CD4-positive, alpha-beta T cell treated with Interleukin-15 for 4 hours (primary cell): Measurements from ENCODE around the gene TMEM35A.
"Not testable (repeated sequence)": the region's sequence is repeated elsewhere in the genome, so short reads cannot be mapped to it uniquely, and the experiment has no call there.

Source experiments
- DNase-seq: peaks from one replicate; pipeline ENCODE4 v3.0.0-alpha.2; 2020; ENCODE audit warnings: low spot score

The TMEM35A gene, protein sequence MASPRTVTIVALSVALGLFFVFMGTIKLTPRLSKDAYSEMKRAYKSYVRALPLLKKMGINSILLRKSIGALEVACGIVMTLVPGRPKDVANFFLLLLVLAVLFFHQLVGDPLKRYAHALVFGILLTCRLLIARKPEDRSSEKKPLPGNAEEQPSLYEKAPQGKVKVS

DNA sequence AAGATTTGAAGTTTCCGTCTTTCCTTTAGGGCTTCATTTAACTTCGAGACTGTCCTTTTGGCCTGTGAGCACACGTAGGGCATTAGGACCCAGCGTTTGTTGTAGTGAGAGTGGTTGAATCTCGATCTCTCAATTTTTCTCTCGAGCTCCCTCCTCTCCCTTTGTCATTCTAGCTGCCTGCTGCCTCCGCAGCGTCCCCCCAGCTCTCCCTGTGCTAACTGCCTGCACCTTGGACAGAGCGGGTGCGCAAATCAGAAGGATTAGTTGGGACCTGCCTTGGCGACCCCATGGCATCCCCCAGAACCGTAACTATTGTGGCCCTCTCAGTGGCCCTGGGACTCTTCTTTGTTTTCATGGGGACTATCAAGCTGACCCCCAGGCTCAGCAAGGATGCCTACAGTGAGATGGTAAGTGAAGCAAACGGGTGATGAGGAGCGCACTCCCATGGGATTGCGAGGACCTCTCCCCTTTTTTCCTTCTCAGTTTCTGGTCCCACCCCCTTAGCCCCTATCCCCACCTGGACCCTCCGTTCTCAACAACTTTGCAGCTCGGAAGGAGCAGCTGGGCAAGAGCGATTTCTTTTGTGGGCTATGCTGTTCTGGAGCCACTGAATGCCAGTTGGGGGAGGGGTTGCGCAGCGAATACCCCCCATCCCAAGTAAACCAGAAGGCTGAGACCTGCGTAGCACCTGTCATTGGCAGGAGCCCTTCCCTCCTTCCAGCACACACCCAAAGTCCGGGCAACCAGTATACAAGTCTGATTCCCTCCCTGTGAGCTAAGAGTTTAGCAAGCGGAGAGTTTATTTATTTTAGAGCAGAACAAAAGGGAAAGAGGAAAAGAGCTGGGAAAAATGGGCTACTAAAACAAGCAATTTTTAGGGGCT is at the start of gene TMEM35A:
Gene TMEM35A (plus strand): TSS at position 164 of the 883 bp plus-strand sequence. CDS start 124 bp downstream, at position 288.
- DNase-seq, result no peak

DNA sequence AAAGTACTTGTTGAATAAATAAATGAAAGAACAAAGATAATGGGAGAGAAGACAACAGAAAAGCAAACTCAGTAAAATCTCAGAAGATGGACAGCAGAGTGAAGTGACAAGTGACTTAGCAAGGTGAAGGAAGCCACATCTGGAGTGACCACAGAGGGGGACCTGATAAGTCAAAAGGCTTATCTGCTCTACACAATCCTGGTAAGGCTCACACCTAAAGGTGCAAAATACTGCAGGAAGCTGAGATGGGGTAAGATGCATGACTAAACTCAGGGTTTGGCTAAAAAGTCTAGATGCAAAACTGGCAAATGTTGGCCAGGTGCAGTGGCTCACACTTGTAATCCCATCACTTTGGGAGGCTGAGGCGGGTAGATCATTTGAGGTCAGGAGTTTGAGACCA is 49.0 kb upstream of the TMEM35A start:
- DNase-seq, result no peak

DNA sequence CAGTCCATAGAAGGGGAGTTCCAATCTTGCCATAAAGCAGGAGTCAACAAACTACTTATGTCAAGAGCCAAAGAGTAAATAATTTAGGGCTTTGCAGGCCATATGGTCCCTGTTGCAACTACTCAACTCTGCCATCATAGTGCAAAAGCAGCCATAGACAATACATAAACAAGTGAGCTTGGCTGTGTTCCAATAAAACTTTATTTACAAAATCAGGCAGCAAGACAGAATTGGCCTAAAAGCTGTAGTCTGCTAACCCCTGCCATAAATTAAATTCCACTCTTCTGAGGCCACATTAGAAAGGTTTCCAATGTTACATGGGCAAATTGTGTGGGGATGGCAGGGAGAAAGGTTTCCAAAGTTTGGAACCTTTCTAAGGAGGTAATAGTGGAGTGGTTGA is 41.4 kb upstream of the TMEM35A start:
- DNase-seq, result no peak

DNA sequence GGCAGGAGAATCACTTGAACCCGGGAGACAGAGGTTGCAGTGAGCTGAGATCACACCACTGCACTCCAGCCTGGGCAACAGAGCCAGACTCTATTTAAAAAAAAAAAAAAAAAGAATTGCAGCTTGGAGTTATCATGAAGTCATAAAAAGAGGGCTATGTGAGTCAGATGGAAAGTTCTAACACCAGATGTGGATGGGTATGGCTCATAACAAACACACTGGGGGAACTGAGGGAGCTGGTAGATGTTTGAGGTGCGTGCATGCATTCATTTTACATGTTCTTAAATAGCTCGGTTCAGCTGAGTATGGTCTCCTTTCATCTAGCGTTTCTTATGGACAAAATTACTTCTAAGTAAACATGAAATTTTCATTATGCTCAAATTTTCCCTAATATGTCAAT is 38.5 kb upstream of the TMEM35A start:
- no peak for DNase-seq

DNA sequence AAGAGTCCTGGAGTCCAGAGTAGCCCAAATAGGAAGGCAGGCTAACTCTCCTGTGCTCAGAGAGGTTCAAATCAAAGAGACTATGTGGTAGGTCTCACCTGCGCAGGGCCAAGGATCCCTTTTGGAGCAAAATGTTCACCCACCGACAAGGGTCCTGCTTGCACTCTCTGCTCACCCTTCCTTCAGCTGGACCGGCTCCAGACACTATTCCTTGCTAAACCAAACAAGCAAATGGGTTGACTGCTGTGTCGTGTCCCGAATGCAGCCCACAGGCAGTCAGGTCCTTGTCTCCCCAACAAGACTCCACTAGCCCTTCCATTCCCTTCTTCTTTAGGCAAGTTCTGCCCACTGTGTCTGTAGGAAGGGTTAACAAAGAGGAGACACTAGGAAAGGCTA is 27.5 kb upstream of the TMEM35A start:
- no peak for DNase-seq

DNA sequence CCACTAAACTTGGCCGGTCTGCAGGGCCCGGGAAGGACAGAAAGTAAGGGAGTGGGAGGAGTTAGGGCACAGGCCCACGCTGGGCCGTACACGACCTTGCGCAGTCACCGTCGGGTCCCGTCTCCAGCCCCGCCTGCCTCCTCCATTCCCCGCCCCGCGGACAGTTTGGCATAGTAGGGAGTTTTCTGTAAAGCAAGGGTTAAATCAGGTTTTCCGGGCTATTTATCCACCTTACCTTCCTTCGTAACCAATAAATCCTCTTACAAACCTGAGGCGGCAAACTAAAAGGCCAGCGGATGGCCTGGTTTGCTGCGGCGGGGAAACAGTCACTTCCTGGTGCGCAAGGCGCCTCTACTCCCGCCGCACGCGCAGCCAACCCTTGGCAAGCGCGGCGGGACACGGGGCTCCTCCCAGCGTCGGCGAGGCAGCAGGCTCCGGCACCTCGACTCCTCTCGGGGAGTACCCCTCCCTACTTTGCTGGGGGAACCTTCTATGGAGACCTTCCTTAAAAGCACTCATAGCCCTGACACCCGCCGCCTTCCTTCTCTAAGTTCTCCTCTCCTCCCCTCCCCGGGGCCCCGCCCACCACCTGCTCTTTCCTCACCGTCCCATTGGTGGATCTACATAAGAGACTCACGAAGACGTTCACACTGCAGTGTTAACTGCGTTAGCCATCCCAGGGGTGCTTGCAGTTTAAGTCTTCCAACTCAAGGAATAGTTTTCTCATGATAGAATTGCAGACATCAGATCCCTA is 27.0 kb upstream of the TMEM35A start, which contains the start of gene TRMT2B:
Gene TRMT2B (minus strand): TSS at position 563 of the 754 bp plus-strand sequence. CDS start 9,822 bp downstream, outside the sequence.
- peak; percentile 81 for DNase-seq

DNA sequence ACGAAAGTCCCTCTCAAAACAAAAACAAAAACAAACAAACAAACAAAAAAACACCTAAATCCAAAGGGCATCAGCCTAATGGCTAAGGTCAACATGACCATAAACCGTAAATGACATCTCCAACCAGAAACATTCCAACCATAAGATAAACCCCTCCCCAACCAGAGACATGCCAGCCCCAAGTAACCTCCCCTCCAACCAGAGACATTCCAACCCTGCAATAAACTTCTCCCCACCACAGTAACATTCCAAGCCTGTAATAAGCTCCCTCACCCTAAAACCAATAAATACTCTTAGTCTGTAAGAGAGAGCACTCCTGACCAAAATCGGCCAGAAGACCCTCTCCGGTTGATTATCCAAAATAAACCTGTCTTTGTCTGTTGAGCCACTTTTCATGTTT is 22.1 kb upstream of the TMEM35A start:
- DNase-seq, result not testable (repeated sequence)

DNA sequence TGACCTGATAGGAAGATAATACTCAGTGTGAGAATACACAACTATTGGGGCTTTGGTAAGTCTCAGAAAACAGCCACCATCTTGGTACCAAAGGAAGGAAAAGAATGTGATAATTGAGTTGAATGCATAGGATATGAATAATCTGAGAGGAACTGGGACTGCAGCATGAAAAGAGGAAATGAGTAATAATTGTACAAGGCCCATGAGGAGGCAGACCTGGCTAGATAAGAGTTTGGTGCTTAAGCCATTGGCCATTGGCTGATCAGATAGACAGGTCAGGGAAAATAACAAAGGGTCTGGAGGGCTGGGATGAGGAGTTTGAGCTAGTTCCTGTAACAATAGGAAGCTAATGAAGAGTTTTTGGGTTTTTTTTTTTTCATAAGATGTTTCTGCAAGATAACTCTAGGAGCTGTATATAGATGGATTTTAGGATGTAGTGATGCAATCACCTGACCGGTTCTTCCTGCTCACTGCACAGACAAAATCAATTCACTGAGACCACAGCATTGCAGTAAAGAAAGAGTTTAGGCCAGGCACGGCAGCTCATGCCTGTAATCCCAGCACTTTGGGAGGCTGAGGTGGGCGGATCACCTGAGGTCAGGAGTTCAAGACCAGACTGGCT is 21.5 kb upstream of the TMEM35A start:
- DNase-seq, result no peak

DNA sequence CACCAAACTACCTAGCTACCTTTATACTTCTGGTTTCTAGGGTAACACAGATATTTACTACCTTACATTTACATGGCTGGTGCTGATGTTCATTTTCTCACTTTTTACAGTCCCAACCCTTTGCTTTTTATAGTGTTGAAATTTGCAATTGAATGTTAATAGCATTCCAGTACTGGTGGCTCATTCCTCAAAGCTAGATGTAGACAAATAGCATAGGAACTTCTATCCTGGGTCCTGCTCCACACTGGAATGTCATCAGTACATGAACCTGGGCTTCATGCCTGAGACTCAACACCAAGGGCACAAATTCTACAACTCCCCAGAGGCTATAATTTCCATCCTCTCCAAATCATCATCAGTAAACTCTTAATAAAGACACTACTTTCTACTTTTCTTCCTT is 16.5 kb upstream of the TMEM35A start:
- no peak for DNase-seq

DNA sequence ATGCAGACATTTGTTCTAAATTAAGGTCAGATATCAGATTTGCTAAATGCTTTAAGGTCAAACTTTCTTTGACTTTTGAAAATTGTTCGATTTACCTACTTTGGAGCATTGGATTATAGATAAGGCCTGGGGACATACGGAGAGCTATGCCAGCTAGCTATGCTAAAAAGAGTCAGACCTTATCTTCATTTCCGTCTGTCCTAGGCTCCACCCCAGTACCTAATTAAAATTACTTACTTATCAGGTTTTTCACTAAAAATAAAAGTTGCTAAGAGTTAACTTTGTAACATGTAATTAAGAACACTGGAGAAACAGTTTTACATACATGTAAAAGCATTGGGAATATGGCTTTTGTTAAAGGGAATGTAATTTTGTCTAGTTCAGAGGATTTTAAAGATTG is 7.1 kb upstream of the TMEM35A start:
- DNase-seq, result no peak

DNA sequence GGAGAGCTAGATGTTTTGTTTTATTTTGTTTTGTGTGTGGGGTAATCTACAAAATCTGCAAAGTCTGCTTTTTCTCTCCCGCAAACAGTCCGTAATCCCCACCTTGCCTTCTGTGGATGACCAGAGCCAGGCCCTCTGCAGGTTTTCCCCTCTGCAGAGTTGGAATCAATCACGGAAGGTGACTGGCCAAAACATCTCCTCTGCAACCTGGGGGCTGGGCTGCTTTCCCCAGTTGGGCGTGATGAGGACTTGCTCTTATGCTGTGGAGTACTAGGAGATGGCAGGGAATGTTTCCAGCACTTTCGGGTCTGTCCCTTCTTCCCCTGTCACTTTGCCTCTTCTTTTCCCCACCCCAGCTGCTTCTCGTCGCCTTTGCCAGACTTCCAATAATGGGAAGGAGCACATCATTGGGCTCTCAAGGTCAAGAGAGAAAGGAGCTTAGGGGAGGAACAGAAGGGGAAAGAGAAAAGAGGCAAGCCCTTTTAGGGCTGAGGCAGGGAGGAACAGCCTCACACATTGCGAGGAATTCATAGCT is 1.1 kb downstream of the TMEM35A start:
- no peak for DNase-seq

DNA sequence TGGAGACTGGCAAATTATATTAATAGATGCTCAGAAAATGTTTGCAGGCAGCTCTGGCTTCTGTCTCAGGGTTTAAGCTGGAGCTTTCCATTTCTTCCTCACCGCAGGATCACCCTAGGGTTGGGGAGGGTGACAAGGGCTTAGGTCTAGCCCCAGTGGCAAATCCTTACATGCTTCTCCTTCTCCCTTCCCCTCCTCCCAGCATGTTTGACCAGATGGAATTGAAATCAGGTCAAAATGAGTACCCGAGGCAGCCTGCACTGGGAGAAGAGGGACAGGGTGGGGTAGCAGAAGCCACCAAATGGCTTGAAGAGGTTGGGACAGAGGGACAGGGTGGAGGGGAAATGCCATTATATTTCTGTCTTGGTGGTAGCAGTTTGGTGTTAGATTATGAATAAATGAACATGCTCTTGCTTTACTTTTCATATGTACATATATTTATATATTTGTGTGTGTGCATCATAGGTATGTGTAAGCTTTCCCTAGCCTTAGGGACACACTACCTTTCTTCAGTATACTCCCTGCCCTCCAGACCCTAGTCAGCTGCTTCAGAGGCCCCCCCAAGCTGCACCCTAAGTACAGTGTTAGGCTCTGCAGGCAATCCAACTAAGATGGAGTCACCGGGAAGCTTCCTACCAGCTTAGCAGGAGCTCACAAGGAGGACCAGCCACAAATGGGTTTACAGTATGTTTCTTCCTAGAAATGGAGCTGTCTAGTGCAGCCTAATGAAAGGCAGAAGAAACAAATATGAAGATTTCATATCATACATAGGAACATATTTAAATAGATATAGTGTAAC is 1.8 kb downstream of the TMEM35A start:
- DNase-seq, result no peak

DNA sequence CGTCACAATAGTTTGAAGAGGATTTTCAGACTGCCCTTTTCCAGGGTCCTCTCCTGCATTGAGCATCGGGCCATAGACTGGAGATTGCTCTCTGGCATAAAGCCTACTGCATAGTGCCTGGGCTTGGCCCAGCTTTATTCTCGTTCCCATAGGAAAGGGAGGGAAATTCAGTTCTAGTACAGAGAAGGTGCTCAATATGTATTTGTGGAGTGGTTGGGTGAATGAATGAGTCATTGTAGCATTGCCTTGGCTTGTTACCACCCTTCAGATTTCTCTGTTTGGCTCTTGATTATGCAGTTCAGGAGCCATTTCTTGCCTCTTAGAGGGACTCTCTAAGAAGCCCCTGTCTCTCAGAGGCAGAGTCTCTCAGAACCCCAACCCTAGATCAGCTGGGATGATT is 2.6 kb downstream of the TMEM35A start:
- no peak for DNase-seq

DNA sequence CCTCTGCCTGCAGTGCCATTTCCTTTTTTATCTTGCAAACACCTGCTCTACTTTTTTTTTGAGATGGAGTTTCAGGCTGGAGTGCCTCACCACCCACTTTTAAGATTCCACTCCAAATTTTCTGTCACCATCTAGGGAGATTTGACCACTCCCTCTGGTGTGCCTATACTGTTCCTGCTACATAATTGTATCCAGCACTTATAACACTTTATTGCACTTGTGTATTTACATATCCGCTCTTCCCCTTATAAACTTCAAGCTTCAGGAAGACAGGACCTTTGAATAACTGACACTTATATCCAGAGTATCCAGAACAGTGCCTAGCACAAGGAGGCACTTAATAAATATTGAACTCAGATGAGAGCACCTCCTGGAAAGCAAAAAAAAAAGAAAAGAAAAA is 13.1 kb downstream of the TMEM35A start:
- DNase-seq, result no peak

DNA sequence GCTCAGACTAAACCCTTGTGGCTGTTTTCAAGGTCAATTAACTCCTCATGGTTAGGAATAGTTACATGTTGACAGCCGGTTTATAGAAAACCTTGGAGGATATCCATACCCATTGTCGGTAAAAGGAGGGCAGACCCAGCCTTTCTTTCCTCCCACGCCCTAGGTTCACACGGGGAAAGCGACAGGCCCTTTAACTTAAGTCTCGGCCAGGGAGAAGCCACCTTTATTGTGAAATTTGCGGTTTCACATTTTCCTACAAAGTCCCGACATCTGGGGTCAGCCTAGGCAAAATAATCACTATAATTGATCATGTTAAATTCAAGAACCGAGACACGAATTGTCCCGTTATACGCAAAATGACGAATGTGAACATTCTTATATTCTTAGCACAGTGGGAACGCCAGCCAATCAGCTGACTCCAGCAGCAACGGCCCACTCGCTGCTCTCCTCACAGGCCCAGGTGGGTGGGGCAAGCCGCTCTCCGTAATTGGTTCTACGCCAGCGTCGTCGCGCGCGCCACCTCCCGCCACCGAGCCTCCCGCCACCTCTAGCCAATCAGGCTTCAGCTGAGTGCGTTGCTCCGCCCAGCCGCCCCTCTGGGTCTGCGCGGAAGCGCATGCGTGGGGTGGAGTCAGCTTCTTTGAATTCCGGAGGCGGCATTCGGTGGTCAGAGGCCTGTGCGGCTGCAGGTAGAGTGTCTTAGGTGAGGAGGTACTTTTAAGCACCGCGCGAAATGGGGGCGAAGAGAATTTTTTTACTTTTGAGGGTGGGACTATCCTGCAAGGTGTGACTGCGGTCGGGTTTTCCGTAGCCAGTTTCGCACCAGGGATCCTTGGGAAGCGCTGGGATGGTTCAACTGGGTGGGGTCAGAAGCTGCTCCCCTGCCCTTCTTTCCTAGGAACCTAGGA is 19.1 kb downstream of the TMEM35A start, which contains the start of gene CENPI:
Gene CENPI (plus strand): TSS at position 659 of the 908 bp plus-strand sequence. CDS start 2,867 bp downstream, outside the sequence.
- DNase-seq, result peak; percentile 94

DNA sequence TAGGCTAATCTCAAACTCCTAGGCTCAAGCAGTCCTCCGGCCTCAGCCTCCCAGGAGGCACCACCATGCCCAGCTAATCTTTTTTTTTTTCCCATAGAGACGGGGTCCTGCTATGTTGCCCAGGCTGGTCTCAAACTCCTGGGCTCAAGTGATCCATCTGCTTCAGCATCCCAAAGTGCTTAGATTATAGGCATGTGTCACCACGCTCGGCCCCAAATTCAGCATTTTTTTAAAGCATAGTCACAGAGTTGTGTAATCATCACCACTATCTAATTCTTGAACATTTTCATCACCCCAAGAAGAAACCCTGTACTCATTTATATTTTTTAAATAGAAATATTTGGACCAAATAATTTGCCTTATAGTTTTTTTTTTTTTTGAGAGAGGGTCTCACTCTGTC is 29.6 kb downstream of the TMEM35A start:
- no peak for DNase-seq

DNA sequence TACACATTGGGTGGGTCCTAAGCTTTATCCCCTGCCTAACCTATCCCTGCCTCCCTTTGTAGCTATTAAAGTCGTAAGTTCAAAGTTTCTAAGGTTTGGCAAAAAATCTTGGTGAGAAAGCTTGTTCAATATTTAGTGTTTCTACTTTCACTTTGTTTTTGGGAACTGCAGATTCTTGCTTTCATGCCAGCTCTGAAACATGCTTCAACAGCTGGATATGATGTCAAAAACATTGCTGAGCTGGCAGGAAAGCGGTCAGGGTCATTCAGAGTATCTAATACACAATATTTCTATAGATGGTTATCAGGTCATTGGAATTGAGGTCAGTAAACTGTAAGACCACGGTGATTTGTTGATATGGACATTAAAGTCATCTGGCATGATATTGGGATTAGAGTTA is 39.0 kb downstream of the TMEM35A start:
- DNase-seq, result no peak

DNA sequence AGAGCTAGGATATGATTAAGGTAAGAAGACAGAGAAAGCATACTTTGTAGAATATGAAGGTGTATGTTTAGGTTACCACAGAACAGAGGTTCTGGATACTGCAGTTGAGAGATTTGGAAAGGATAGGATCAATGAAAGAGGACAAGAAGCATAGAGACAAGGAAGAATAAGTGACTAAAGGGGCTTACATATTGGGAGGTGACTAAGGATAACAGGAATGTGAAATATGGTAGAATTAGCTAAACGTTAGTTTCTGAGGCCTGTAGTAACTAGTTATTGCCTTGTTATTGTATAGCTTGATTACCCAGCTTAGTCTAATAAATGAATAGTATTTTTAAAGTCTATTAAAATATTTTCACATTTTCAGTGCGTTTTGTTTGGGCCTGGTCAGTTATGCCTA is 57.6 kb downstream of the TMEM35A start:
- DNase-seq, result no peak
